DND-41 (cell line): ENCODE results near the gene SPATA6L.

Experiments used
- EZH2 ChIP-seq: IDR thresholded peaks from 3 replicates; pipeline ENCODE4 v1.6.1; 2012; ENCODE audit warnings: borderline replicate concordance, low read depth, mild to moderate bottlenecking, moderate library complexity, low read length, inconsistent platforms; ENCODE audit not compliant: severe bottlenecking
- TF ChIP-seq, protein P1 (sequence below): IDR thresholded peaks from 2 replicates; pipeline ENCODE4 v1.5.1; 2012; ENCODE audit warnings: borderline replicate concordance, low read length, moderate library complexity, mild to moderate bottlenecking; ENCODE audit not compliant: poor library complexity, severe bottlenecking; ENCODE audit errors: extremely low read depth

DNA sequence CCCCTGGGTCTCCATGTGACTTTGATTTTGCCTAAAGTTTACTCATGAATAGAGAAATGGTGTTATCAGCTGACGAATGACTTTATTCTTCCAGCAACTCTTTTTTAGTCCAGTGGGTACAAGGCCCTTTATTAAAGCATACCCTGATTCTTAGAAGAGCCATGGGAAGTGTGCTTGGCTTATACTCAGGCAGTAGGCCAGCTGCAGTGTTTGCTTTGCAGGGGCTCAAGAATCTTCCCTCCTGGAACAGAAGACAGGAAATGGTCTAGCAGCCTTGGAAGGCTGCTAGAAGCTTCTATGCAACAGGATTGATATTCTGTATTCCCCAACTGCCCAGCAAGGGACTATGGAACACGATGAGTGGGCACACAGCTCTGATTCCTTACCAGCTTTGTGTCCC lies 77.6 kb downstream of the SPATA6L start:
- TF ChIP-seq, protein P1, sequence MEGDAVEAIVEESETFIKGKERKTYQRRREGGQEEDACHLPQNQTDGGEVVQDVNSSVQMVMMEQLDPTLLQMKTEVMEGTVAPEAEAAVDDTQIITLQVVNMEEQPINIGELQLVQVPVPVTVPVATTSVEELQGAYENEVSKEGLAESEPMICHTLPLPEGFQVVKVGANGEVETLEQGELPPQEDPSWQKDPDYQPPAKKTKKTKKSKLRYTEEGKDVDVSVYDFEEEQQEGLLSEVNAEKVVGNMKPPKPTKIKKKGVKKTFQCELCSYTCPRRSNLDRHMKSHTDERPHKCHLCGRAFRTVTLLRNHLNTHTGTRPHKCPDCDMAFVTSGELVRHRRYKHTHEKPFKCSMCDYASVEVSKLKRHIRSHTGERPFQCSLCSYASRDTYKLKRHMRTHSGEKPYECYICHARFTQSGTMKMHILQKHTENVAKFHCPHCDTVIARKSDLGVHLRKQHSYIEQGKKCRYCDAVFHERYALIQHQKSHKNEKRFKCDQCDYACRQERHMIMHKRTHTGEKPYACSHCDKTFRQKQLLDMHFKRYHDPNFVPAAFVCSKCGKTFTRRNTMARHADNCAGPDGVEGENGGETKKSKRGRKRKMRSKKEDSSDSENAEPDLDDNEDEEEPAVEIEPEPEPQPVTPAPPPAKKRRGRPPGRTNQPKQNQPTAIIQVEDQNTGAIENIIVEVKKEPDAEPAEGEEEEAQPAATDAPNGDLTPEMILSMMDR: no peak
- no peak for TF ChIP-seq EZH2
